IMR-90 (cell line): Measurements from ENCODE around the gene PES1. TPM values are rescaled to one million over a fixed set of nuclear protein-coding genes. Genes with fewer than 3 reads are reported as not detected.

Experiments used
- ATAC-seq: fragments of 200-7000 bp; cut with Tn5 transposase; 2 replicates; pipeline ENCODE4 v1.9.1; 2020; ENCODE audit warnings: low read depth, mild to moderate bottlenecking, moderate library complexity
- BruUV-seq: library from RNA; stranded (reverse); fragments of 400-500 nt; replicated peaks from 2 replicates; lab custom pipeline; 2021; lab: Mats Ljungman, UMichigan
- CTCF ChIA-PET: fragments of 300-600 bp; formaldehyde crosslinking; extraction: SDS; loops from one replicate; lab custom pipeline; 2021; ENCODE audit warnings: antibody characterized with exemption; lab: Yijun Ruan, JAX
- POLR2A ChIA-PET: fragments of 300-600 bp; sonication (Branson Sonifier 250); formaldehyde crosslinking; loops from one replicate; lab custom pipeline; 2022; ENCODE audit warnings: antibody characterized with exemption; ENCODE audit not compliant: unreplicated experiment; lab: Charles Lee
- DNase-seq: peaks from one replicate; pipeline ENCODE4 v3.0.0; 2013
- H2AFZ ChIP-seq: replicated peaks from 2 replicates; pipeline ENCODE3; 2013; ENCODE audit warnings: low read length, mild to moderate bottlenecking; ENCODE audit not compliant: poor library complexity
- H2AK5ac ChIP-seq: 2 replicates; pipeline ENCODE4 v1.6.1; 2013; ENCODE audit warnings: low read depth, low read length, inconsistent platforms
- H2AK9ac ChIP-seq: replicated peaks from 2 replicates; pipeline ENCODE3; 2013; ENCODE audit warnings: mild to moderate bottlenecking, low read depth, low read length, moderate library complexity; ENCODE audit not compliant: poor library complexity
- H2BK120ac ChIP-seq: 2 replicates; pipeline ENCODE4 v1.6.1; 2013; ENCODE audit warnings: low read depth, low read length, inconsistent platforms
- H2BK15ac ChIP-seq: 3 replicates; pipeline ENCODE4 v1.6.1; 2013; ENCODE audit warnings: low read depth, low read length, inconsistent platforms
- H2BK20ac ChIP-seq: 2 replicates; pipeline ENCODE4 v1.6.1; 2013; ENCODE audit warnings: low read depth, mild to moderate bottlenecking, inconsistent platforms, low read length, moderate library complexity
- H2BK5ac ChIP-seq: 2 replicates; pipeline ENCODE4 v1.6.1; 2013; ENCODE audit warnings: mild to moderate bottlenecking, low read depth, low read length, inconsistent platforms; ENCODE audit not compliant: poor library complexity, severe bottlenecking
- H3K14ac ChIP-seq: replicated peaks from 2 replicates; pipeline ENCODE4 v1.6.1; 2013; ENCODE audit warnings: low read depth, low read length, inconsistent platforms
- H3K18ac ChIP-seq: 2 replicates; pipeline ENCODE4 v1.6.1; 2013; ENCODE audit warnings: low read depth, low read length, control low read depth
- H3K23ac ChIP-seq: 2 replicates; pipeline ENCODE4 v1.6.1; 2013; ENCODE audit warnings: low read depth, low read length, inconsistent platforms
- H3K27ac ChIP-seq: 2 replicates; pipeline ENCODE4 v1.5.1; 2013; ENCODE audit warnings: mild to moderate bottlenecking, control low read depth, low read length; ENCODE audit not compliant: insufficient read depth
- H3K27me3 ChIP-seq: 2 replicates; pipeline ENCODE4 v1.6.1; 2013; ENCODE audit warnings: low read length; ENCODE audit not compliant: control insufficient read depth, insufficient read depth
- H3K36me3 ChIP-seq: 2 replicates; pipeline ENCODE4 v1.6.1; 2013; ENCODE audit warnings: low read length, mixed read lengths; ENCODE audit not compliant: control insufficient read depth, insufficient read depth
- H3K4ac ChIP-seq: 2 replicates; pipeline ENCODE4 v1.6.1; 2013; ENCODE audit warnings: low read depth, low read length, inconsistent platforms
- H3K4me1 ChIP-seq: 2 replicates; pipeline ENCODE4 v1.6.1; 2013; ENCODE audit warnings: low read length, mixed read lengths; ENCODE audit not compliant: control insufficient read depth, insufficient read depth
- H3K4me2 ChIP-seq: 2 replicates; pipeline ENCODE4 v1.6.1; 2013; ENCODE audit warnings: low read depth, mild to moderate bottlenecking, control low read depth, low read length, moderate library complexity
- H3K4me3 ChIP-seq: 2 replicates; pipeline ENCODE4 v1.5.1; 2013; ENCODE audit warnings: low read depth, mild to moderate bottlenecking, control low read depth, low read length, moderate library complexity; ENCODE audit not compliant: insufficient read depth
- H3K56ac ChIP-seq: 2 replicates; pipeline ENCODE4 v1.6.1; 2013; ENCODE audit warnings: low read length, inconsistent platforms; ENCODE audit not compliant: insufficient read depth; ENCODE audit errors: extremely low read depth
- H3K79me1 ChIP-seq, 2 experiments: 2 replicates each; pipeline ENCODE4 v1.6.1; 2013; ENCODE audit warnings: low read length in 2 of 2, inconsistent platforms in 1 of 2, low read depth in 1 of 2
- H3K9ac ChIP-seq: 2 replicates; pipeline ENCODE4 v1.6.1; 2013; ENCODE audit warnings: low read depth, low read length, control low read depth
- H3K9me1 ChIP-seq: 2 replicates; pipeline ENCODE4 v1.6.1; 2013; ENCODE audit warnings: low read length, inconsistent platforms; ENCODE audit not compliant: insufficient read depth
- H3K9me3 ChIP-seq: 2 replicates; pipeline ENCODE4 v1.6.1; 2013; ENCODE audit warnings: low read length; ENCODE audit not compliant: control insufficient read depth, insufficient read depth
- H4K20me1 ChIP-seq: 2 replicates; pipeline ENCODE4 v1.6.1; 2013; ENCODE audit warnings: low read length, inconsistent platforms; ENCODE audit not compliant: insufficient read depth
- H4K5ac ChIP-seq: 2 replicates; pipeline ENCODE4 v1.6.1; 2013; ENCODE audit warnings: mild to moderate bottlenecking, low read depth, low read length, control low read depth
- H4K8ac ChIP-seq, 2 experiments: 2 replicates each; pipeline ENCODE4 v1.6.1; 2013; ENCODE audit warnings: low read depth in 2 of 2, low read length in 2 of 2, control low read depth in 1 of 2, inconsistent platforms in 1 of 2
- H4K91ac ChIP-seq: 2 replicates; pipeline ENCODE4 v1.6.1; 2013; ENCODE audit warnings: low read depth, low read length, inconsistent platforms; ENCODE audit not compliant: insufficient read depth
- BHLHE40 ChIP-seq: fragments of 150-350 bp; IDR thresholded peaks from 2 replicates; pipeline ENCODE4 v1.6.1; 2016; ENCODE audit warnings: mild to moderate bottlenecking, low read depth, low read length
- CEBPB ChIP-seq: IDR thresholded peaks from 2 replicates; pipeline ENCODE4 v1.6.1; 2012; ENCODE audit warnings: low read depth, low read length, improper control_type of control experiment
- CHD1 ChIP-seq: IDR thresholded peaks from 2 replicates; pipeline ENCODE4 v1.6.1; 2012; ENCODE audit warnings: low read depth, low read length, improper control_type of control experiment
- FOS ChIP-seq: fragments of 150-350 bp; IDR thresholded peaks from 2 replicates; pipeline ENCODE4 v1.6.1; 2016; ENCODE audit warnings: low read depth, low read length
- MAFK ChIP-seq: IDR thresholded peaks from 2 replicates; pipeline ENCODE4 v1.6.1; 2012; ENCODE audit warnings: low read depth, low read length, improper control_type of control experiment
- MAZ ChIP-seq: IDR thresholded peaks from 2 replicates; pipeline ENCODE4 v1.6.1; 2012; ENCODE audit warnings: low read depth, mild to moderate bottlenecking, low read length, improper control_type of control experiment, moderate library complexity, borderline replicate concordance
- NFE2L2 ChIP-seq: fragments of 150-350 bp; IDR thresholded peaks from 2 replicates; pipeline ENCODE4 v1.6.1; 2016; ENCODE audit warnings: low read depth, mild to moderate bottlenecking, low read length
- POLR2A ChIP-seq: IDR thresholded peaks from 2 replicates; pipeline ENCODE4 v1.6.1; 2012; ENCODE audit warnings: mild to moderate bottlenecking, low read depth, low read length
- RAD21 ChIP-seq: IDR thresholded peaks from 2 replicates; pipeline ENCODE4 v1.6.1; 2012; ENCODE audit warnings: low read length, improper control_type of control experiment
- RCOR1 ChIP-seq: IDR thresholded peaks from 2 replicates; pipeline ENCODE4 v1.6.1; 2012; ENCODE audit warnings: mild to moderate bottlenecking, low read length, improper control_type of control experiment; ENCODE audit not compliant: insufficient replicate concordance
- RFX5 ChIP-seq: IDR thresholded peaks from 2 replicates; pipeline ENCODE4 v1.8.0; 2012; ENCODE audit warnings: low read depth, mild to moderate bottlenecking, low read length, moderate library complexity
- SMC3 ChIP-seq: fragments of 150-350 bp; IDR thresholded peaks from 2 replicates; pipeline ENCODE4 v1.6.1; 2016; ENCODE audit warnings: low read depth, mild to moderate bottlenecking, antibody characterized with exemption, low read length, moderate library complexity
- WGBS, 2 experiments: methylation state at CpG; one replicate each; pipeline versions ENCODE4 v1.1.5 to v1.1.7; 2013; ENCODE audit warnings: missing lambda C conversion rate in 2 of 2; ENCODE audit not compliant: insufficient read length in 1 of 2; ENCODE audit errors: extremely low coverage in 2 of 2; 5-methylcytosine and 5-hydroxymethylcytosine counted together
- dilution Hi-C: fragments of 300-500 bp; cut with HindIII; formaldehyde crosslinking; loops from one replicate; pipeline ENCODE4 v1.14.3; 2018; ENCODE audit warnings: low sequenced_read_pairs; ENCODE audit not compliant: unreplicated experiment
- in situ Hi-C: fragments of 300-500 bp; cut with MboI; formaldehyde crosslinking; loops from 3 replicates; pipeline ENCODE4 v1.14.3; 2019; ENCODE audit warnings: low sequenced_read_pairs, inconsistent platforms, mixed read lengths
- intact Hi-C: fragments of 100-400 bp; cut with micrococcal nuclease; formaldehyde crosslinking; loops from 2 replicates; pipeline ENCODE4 v1.10.0; 2022
- polyA plus RNA-seq, 3 experiments: library from polyadenylated mRNA; depleted of rRNA; stranded (reverse); fragments of >200 nt; gene quantifications; 2 replicates each; pipeline ENCODE4 v1.2.3, GENCODE V29; 2012; ENCODE audit warnings: low replicate concordance in 1 of 3
- total RNA-seq: library from RNA; depleted of rRNA; stranded (reverse); fragments of >200 nt; gene quantifications from 2 replicates; pipeline ENCODE4 v1.2.3, GENCODE V29; 2012
- TF ChIP-seq, protein P1 (sequence below): conservative IDR thresholded peaks from 2 replicates; pipeline ENCODE4 v1.5.1; 2012; ENCODE audit warnings: mild to moderate bottlenecking, low read depth, low read length, improper control_type of control experiment
- TF ChIP-seq, protein P2 (sequence below): fragments of 150-350 bp; IDR thresholded peaks from 2 replicates; pipeline ENCODE4 v1.6.1; 2017; ENCODE audit warnings: mild to moderate bottlenecking, antibody characterized with exemption, low read length, low read depth

PES1 gene
- total and polyA plus RNA-seq, 2 of the 4 experiments (the other 2 are of a cell fraction), result 120 to 142 TPM

DNA sequence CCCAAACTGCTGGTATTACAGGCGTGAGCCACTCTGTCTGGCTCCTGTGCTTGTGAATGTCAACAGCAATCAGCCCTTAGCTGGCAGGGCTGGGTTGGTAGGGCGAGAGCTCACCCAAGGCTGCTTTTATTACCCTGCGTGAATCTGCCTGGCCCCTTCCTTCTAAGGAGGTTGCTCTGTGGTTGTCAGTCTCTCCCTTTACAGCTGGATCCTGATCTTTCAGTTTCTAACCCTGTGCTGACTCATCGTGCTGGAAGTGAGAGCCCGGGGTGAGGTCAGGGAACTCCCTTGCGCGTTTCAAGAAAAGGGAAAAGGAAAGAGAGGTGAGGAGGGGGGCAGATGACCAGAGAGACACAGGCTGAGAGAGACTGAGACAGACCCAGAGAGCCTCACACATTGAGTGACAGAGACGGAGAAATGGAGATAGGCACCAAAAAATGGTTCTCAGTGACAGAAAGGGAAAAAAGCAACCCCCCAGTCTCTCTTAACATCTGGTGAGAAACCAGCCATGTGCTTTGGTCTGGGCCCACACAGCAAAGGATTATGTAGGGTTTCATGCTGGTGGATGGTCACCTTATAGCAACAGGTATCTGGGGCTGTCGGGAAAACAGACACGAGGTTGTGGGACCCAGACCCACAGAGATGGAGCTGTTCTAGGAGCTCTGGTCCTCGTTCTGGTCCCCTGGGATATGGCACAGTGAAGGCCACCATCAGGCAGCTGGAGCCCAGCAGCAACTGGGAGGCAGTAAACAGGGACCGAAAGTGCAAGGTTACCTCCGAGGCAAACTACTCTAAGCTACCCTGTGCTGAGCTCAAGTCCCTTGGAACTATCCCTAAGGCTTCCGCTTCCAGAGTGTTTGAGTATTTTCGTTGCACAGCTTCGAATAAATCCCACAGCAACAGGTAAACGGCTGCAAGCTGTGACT lies 17.8 kb upstream of the PES1 start:
- peak; percentile 86 for DNase-seq
- ATAC-seq, result peak; percentile 81
- BruUV-seq, result no TSS peak
- POLR2A ChIA-PET, result no interaction called here
- Histone ChIP-seq H3K9ac (no peak overlapping the region), H3K23ac (peak overlapping the region; percentile 62; the same call in 1 of the 2 replicates), H3K14ac (peak overlapping the region; percentile 80), H4K5ac (peak overlapping the region; percentile 50; the same call in 1 of the 2 replicates), H4K91ac (peak overlapping the region; percentile 68), H3K18ac (peak overlapping the region; percentile 31; the same call in 1 of the 2 replicates), H3K9me1 (peaks cover 14% of the 10 kb centered on the region), H3K79me1 (no peaks in the 10 kb centered on the region; a peak in 1 of 4 replicates), H3K56ac (peak overlapping the region; percentile 16; the same call in 1 of the 2 replicates), H3K9me3 (no peaks in the 10 kb centered on the region), H3K4me1 (peaks cover 14% of the 10 kb centered on the region), H3K27ac (peak overlapping the region; percentile 37; the same call in 1 of the 2 replicates), H2AK9ac (peak overlapping the region; percentile 69), H2BK15ac (peak overlapping the region; percentile 82; the same call in 1 of the 3 replicates), H2BK20ac (peak overlapping the region; percentile 80), H3K4me3 (no peak overlapping the region), H4K20me1 (no peaks in the 10 kb centered on the region), H2BK5ac (peak overlapping the region; percentile 51), H4K8ac (peak overlapping the region; percentile 32 to 90; a peak in 2 of 4 replicates), H3K4me2 (peak overlapping the region; percentile 33), H2BK120ac (peak overlapping the region; percentile 80), H3K27me3 (no peaks in the 10 kb centered on the region), H3K36me3 (no peaks in the 10 kb centered on the region), H2AFZ (peak overlapping the region; percentile 82), H3K4ac (peak overlapping the region; percentile 86), H2AK5ac (peak overlapping the region; percentile 90)
- intact Hi-C loops, result no loop called here
- WGBS, 2 experiments, result 89% methylated on average over 7 of the region's 17 CpGs; no CpG with 5 or more reads in 1 of the 2 experiments
- CTCF ChIA-PET, result no interaction called here
- in situ Hi-C loops, result loop anchor here (10.0 kb wide), 1 partner anchor 295 kb away; no protein-coding TSS in a partner anchor
- dilution Hi-C loops, result no loop called here
- TF ChIP-seq RCOR1 (no peak), BHLHE40 (no peak), RFX5 (no peak), RAD21 (no peak), SMC3 (no peak), MAZ (no peak), FOS (peak; percentile 62; the same call in 1 of the 2 replicates), CHD1 (no peak), MAFK (peak; percentile 41; the same call in 1 of the 2 replicates), NFE2L2 (peak; percentile 66; the same call in 1 of the 2 replicates), POLR2A (no peak), CEBPB (no peak)
- TF ChIP-seq, protein P1, sequence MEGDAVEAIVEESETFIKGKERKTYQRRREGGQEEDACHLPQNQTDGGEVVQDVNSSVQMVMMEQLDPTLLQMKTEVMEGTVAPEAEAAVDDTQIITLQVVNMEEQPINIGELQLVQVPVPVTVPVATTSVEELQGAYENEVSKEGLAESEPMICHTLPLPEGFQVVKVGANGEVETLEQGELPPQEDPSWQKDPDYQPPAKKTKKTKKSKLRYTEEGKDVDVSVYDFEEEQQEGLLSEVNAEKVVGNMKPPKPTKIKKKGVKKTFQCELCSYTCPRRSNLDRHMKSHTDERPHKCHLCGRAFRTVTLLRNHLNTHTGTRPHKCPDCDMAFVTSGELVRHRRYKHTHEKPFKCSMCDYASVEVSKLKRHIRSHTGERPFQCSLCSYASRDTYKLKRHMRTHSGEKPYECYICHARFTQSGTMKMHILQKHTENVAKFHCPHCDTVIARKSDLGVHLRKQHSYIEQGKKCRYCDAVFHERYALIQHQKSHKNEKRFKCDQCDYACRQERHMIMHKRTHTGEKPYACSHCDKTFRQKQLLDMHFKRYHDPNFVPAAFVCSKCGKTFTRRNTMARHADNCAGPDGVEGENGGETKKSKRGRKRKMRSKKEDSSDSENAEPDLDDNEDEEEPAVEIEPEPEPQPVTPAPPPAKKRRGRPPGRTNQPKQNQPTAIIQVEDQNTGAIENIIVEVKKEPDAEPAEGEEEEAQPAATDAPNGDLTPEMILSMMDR, result no peak
- TF ChIP-seq, protein P2, sequence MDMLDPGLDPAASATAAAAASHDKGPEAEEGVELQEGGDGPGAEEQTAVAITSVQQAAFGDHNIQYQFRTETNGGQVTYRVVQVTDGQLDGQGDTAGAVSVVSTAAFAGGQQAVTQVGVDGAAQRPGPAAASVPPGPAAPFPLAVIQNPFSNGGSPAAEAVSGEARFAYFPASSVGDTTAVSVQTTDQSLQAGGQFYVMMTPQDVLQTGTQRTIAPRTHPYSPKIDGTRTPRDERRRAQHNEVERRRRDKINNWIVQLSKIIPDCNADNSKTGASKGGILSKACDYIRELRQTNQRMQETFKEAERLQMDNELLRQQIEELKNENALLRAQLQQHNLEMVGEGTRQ, result no peak
